ENCODE results near the gene DGKG. TPM values are rescaled to one million over a fixed set of nuclear protein-coding genes. Genes with fewer than 3 reads are reported as not detected.

Gene DGKG
- total and polyA plus RNA-seq, 4 donors, result 0.84 to 7.8 (median 1.7) TPM

DNA sequence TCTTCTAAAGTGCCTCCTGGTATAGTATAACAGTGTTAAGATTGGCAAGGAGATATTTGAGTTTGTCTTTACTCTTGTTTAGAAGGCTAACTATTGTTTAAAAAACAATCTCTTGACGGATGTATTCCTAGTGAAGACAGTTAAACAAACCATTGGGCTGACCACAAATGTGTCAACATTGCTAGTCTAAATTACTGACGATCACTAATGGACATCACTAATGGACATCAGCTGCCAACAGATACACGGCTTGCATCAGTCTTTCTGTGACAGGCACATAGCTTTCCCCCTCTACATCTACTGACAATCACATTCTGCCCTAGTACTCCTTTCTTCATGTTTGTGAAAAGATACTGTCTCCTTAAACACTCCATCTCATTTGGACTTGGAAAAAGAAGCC lies 196.0 kb downstream of the DGKG start:
- Histone ChIP-seq H3K4me1 (ENCODE audit: control insufficient read depth in 4 of 4, insufficient read depth in 4 of 4, low read length in 3 of 4) (no peaks in the 10 kb centered on the region), H3K9ac (ENCODE audit: low read depth in 1 of 2, low read length in 2 of 2) (no peak overlapping the region), H3K27ac (ENCODE audit: low read depth in 1 of 2, low read length in 2 of 2) (no peak overlapping the region), H3K4me3 (ENCODE audit: low read depth in 1 of 3, low read length in 3 of 3) (no peak overlapping the region), H3K36me3 (ENCODE audit: control insufficient read depth in 4 of 4, insufficient read depth in 3 of 4, low read depth in 1 of 4, low read length in 3 of 4) (no peaks in the 10 kb centered on the region), H3K9me3 (ENCODE audit: control insufficient read depth in 4 of 4, low read length in 3 of 4) (no peaks in the 10 kb centered on the region), H3K27me3 (ENCODE audit: control insufficient read depth in 4 of 4, insufficient read depth in 4 of 4, low read length in 3 of 4) (no peaks in the 10 kb centered on the region)
- TF ChIP-seq, protein P1, sequence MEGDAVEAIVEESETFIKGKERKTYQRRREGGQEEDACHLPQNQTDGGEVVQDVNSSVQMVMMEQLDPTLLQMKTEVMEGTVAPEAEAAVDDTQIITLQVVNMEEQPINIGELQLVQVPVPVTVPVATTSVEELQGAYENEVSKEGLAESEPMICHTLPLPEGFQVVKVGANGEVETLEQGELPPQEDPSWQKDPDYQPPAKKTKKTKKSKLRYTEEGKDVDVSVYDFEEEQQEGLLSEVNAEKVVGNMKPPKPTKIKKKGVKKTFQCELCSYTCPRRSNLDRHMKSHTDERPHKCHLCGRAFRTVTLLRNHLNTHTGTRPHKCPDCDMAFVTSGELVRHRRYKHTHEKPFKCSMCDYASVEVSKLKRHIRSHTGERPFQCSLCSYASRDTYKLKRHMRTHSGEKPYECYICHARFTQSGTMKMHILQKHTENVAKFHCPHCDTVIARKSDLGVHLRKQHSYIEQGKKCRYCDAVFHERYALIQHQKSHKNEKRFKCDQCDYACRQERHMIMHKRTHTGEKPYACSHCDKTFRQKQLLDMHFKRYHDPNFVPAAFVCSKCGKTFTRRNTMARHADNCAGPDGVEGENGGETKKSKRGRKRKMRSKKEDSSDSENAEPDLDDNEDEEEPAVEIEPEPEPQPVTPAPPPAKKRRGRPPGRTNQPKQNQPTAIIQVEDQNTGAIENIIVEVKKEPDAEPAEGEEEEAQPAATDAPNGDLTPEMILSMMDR (IDR thresholded peaks at IDR 0.05; ENCODE audit: low read depth, low read length, missing input control), result no peak
- TF ChIP-seq NR2F2 (IDR thresholded peaks at IDR 0.05), result no peak
- TF ChIP-seq HNF4A (conservative IDR thresholded peaks at IDR 0.05), result no peak
- TF ChIP-seq SP1 (IDR thresholded peaks at IDR 0.05), result no peak
- no peak for TF ChIP-seq JUND (IDR thresholded peaks at IDR 0.05)
- TF ChIP-seq FOXA2 (IDR thresholded peaks at IDR 0.05), result no peak
- TF ChIP-seq YY1 (IDR thresholded peaks at IDR 0.05), result no peak
- TF ChIP-seq, protein P2, sequence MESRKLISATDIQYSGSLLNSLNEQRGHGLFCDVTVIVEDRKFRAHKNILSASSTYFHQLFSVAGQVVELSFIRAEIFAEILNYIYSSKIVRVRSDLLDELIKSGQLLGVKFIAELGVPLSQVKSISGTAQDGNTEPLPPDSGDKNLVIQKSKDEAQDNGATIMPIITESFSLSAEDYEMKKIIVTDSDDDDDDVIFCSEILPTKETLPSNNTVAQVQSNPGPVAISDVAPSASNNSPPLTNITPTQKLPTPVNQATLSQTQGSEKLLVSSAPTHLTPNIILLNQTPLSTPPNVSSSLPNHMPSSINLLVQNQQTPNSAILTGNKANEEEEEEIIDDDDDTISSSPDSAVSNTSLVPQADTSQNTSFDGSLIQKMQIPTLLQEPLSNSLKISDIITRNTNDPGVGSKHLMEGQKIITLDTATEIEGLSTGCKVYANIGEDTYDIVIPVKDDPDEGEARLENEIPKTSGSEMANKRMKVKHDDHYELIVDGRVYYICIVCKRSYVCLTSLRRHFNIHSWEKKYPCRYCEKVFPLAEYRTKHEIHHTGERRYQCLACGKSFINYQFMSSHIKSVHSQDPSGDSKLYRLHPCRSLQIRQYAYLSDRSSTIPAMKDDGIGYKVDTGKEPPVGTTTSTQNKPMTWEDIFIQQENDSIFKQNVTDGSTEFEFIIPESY (IDR thresholded peaks at IDR 0.05), result no peak
- no peak for TF ChIP-seq HNF4G (IDR thresholded peaks at IDR 0.05)
- no peak for TF ChIP-seq TAF1 (conservative IDR thresholded peaks at IDR 0.05)
- TF ChIP-seq, protein P3, sequence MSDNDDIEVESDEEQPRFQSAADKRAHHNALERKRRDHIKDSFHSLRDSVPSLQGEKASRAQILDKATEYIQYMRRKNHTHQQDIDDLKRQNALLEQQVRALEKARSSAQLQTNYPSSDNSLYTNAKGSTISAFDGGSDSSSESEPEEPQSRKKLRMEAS (IDR thresholded peaks at IDR 0.05), result no peak
- no peak for TF ChIP-seq GABPA (IDR thresholded peaks at IDR 0.05 in 1 of 2, conservative IDR thresholded peaks at IDR 0.05 in 1 of 2)
- TF ChIP-seq EGR1 (IDR thresholded peaks at IDR 0.05; ENCODE audit: low read depth in 2 of 2), result no peak
- TF ChIP-seq, protein P4, sequence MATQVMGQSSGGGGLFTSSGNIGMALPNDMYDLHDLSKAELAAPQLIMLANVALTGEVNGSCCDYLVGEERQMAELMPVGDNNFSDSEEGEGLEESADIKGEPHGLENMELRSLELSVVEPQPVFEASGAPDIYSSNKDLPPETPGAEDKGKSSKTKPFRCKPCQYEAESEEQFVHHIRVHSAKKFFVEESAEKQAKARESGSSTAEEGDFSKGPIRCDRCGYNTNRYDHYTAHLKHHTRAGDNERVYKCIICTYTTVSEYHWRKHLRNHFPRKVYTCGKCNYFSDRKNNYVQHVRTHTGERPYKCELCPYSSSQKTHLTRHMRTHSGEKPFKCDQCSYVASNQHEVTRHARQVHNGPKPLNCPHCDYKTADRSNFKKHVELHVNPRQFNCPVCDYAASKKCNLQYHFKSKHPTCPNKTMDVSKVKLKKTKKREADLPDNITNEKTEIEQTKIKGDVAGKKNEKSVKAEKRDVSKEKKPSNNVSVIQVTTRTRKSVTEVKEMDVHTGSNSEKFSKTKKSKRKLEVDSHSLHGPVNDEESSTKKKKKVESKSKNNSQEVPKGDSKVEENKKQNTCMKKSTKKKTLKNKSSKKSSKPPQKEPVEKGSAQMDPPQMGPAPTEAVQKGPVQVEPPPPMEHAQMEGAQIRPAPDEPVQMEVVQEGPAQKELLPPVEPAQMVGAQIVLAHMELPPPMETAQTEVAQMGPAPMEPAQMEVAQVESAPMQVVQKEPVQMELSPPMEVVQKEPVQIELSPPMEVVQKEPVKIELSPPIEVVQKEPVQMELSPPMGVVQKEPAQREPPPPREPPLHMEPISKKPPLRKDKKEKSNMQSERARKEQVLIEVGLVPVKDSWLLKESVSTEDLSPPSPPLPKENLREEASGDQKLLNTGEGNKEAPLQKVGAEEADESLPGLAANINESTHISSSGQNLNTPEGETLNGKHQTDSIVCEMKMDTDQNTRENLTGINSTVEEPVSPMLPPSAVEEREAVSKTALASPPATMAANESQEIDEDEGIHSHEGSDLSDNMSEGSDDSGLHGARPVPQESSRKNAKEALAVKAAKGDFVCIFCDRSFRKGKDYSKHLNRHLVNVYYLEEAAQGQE (IDR thresholded peaks at IDR 0.05), result no peak
- TF ChIP-seq FOXA1 (IDR thresholded peaks at IDR 0.05), result no peak
- TF ChIP-seq RAD21 (IDR thresholded peaks at IDR 0.05), result no peak
- TF ChIP-seq, protein P5, sequence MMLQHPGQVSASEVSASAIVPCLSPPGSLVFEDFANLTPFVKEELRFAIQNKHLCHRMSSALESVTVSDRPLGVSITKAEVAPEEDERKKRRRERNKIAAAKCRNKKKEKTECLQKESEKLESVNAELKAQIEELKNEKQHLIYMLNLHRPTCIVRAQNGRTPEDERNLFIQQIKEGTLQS (IDR thresholded peaks at IDR 0.05), result no peak
- no peak for TF ChIP-seq RXRA (IDR thresholded peaks at IDR 0.05)
- no peak for DNase-seq (ENCODE audit: low spot score)
- WGBS, result 38% methylated on average over 3 of the region's 3 CpGs

Measured in liver (tissue), 9 donors.